Muscle of leg (tissue), 11 donors: ENCODE results near the gene LTC4S. TPM values are rescaled to one million over a fixed set of nuclear protein-coding genes. Genes with fewer than 3 reads are reported as not detected.
A peak's percentile ranks its signal among the peaks of the same experiment; 100 is the strongest.
"Not testable (repeated sequence)": the region's sequence is repeated elsewhere in the genome, so short reads cannot be mapped to it uniquely, and the experiment has no call there.

Source experiments
- DNase-seq: peaks from one replicate; pipeline ENCODE4 v3.0.0; 2013
- H3K27ac ChIP-seq: one replicate; pipeline ENCODE4 v1.5.1; 2013; ENCODE audit warnings: mild to moderate bottlenecking, low read length, control low read depth
- H3K27me3 ChIP-seq: one replicate; pipeline ENCODE4 v1.6.1; 2013; ENCODE audit warnings: low read length; ENCODE audit not compliant: control insufficient read depth, insufficient read depth
- H3K36me3 ChIP-seq: one replicate; pipeline ENCODE4 v1.6.1; 2013; ENCODE audit warnings: low read length; ENCODE audit not compliant: control insufficient read depth, insufficient read depth
- H3K4me1 ChIP-seq: one replicate; pipeline ENCODE4 v1.6.1; 2013; ENCODE audit warnings: low read length; ENCODE audit not compliant: control insufficient read depth, insufficient read depth
- H3K4me3 ChIP-seq: one replicate; pipeline ENCODE4 v1.5.1; 2013; ENCODE audit warnings: low read length, control low read depth
- H3K9me3 ChIP-seq: replicated peaks from 2 replicates; pipeline ENCODE4 v1.6.1; 2013; ENCODE audit warnings: low read depth, low read length; ENCODE audit not compliant: control insufficient read depth
- WGBS: methylation state at CpG from one replicate; pipeline ENCODE4 v1.1.5; 2013; ENCODE audit warnings: missing lambda C conversion rate; ENCODE audit not compliant: insufficient coverage; 5-methylcytosine and 5-hydroxymethylcytosine counted together
- polyA plus RNA-seq, 8 donors: library from polyadenylated mRNA; unstranded; fragments of 120-200 nt; gene quantifications; one replicate each; pipeline versions ENCODE4 v1.2.1 to v1.2.3, GENCODE V29; 2013; ENCODE audit warnings: inconsistent platforms in 1 of 8, low replicate concordance in 1 of 8; ENCODE audit not compliant: insufficient read length in 8 of 8, insufficient read depth in 1 of 8
- total RNA-seq: library from RNA; stranded (reverse); fragments of 120-200 nt; gene quantifications from one replicate; pipeline ENCODE4 v1.2.4, GENCODE V29; 2013

LTC4S gene
- total and polyA plus RNA-seq, 9 donors = 2.3 to 4.6 (median 3.2) TPM

- not testable (repeated sequence) for H3K27me3 ChIP-seq, H3K4me1 ChIP-seq, H3K4me3 ChIP-seq, H3K27ac ChIP-seq, DNase-seq, H3K9me3 ChIP-seq
- WGBS = 100% methylated on average over 7 of the region's 28 CpGs
- peaks cover 79% of the 10 kb centered on the region for H3K36me3 ChIP-seq
These were observed 41.1 kb downstream of the LTC4S start for GRCh38 chr5:179834871-179835270.

GRCh38 chr5:179836225-179837019 is 42.6 kb downstream of the LTC4S start:
- H3K36me3 ChIP-seq = peaks cover 80% of the 10 kb centered on the region
- no peak for DNase-seq
- no peaks in the 10 kb centered on the region for H3K4me1 ChIP-seq
- H3K4me3 ChIP-seq = no peak overlapping the region
- 92% methylated on average over 18 of the region's 19 CpGs for WGBS
- no peaks in the 10 kb centered on the region for H3K9me3 ChIP-seq
- H3K27ac ChIP-seq = peak overlapping the region; percentile 20
- no peaks in the 10 kb centered on the region for H3K27me3 ChIP-seq

GRCh38 chr5:179837076-179838011 is 43.6 kb downstream of the LTC4S start:
- no peak for DNase-seq
- 93% methylated on average over 12 of the region's 15 CpGs for WGBS
- H3K9me3 ChIP-seq = no peaks in the 10 kb centered on the region
- peaks cover 77% of the 10 kb centered on the region for H3K36me3 ChIP-seq
- H3K4me3 ChIP-seq = no peak overlapping the region
- H3K27me3 ChIP-seq = no peaks in the 10 kb centered on the region
- no peaks in the 10 kb centered on the region for H3K4me1 ChIP-seq
- H3K27ac ChIP-seq = no peak overlapping the region

GRCh38 chr5:179839328-179840256 is 45.8 kb downstream of the LTC4S start:
- Histone ChIP-seq H3K4me3 (no peak overlapping the region), H3K9me3 (no peaks in the 10 kb centered on the region), H3K36me3 (peaks cover 71% of the 10 kb centered on the region), H3K27ac (no peak overlapping the region), H3K4me1 (no peaks in the 10 kb centered on the region), H3K27me3 (no peaks in the 10 kb centered on the region)
- DNase-seq = no peak
- 96% methylated on average over 8 of the region's 16 CpGs for WGBS

- 93% methylated on average over 8 of the region's 11 CpGs for WGBS
- Histone ChIP-seq H3K36me3 (peaks cover 71% of the 10 kb centered on the region), H3K4me1 (no peaks in the 10 kb centered on the region), H3K27ac (no peak overlapping the region), H3K4me3 (no peak overlapping the region), H3K9me3 (no peaks in the 10 kb centered on the region), H3K27me3 (no peaks in the 10 kb centered on the region)
- DNase-seq = no peak
These were observed 46.5 kb downstream of the LTC4S start for GRCh38 chr5:179840321-179840720.

GRCh38 chr5:179840766-179841165 is 47.0 kb downstream of the LTC4S start:
- H3K9me3 ChIP-seq = peaks cover 1% of the 10 kb centered on the region
- H3K27ac ChIP-seq = no peak overlapping the region
- no peaks in the 10 kb centered on the region for H3K27me3 ChIP-seq
- peaks cover 74% of the 10 kb centered on the region for H3K36me3 ChIP-seq
- DNase-seq = no peak
- H3K4me3 ChIP-seq = no peak overlapping the region
- 82% methylated on average over 15 of the region's 17 CpGs for WGBS
- no peaks in the 10 kb centered on the region for H3K4me1 ChIP-seq

GRCh38 chr5:179841621-179842020 is 47.8 kb downstream of the LTC4S start:
- no peak overlapping the region for H3K27ac ChIP-seq
- no peak for DNase-seq
- 92% methylated on average over 5 of the region's 9 CpGs for WGBS
- peaks cover 4% of the 10 kb centered on the region for H3K9me3 ChIP-seq
- H3K4me1 ChIP-seq = no peaks in the 10 kb centered on the region
- peaks cover 74% of the 10 kb centered on the region for H3K36me3 ChIP-seq
- H3K27me3 ChIP-seq = no peaks in the 10 kb centered on the region
- H3K4me3 ChIP-seq = no peak overlapping the region

Other genes starting within 250 kb of the LTC4S start
- 30.9 TPM for gene RUFY1, start 243.4 kb upstream of the LTC4S start, total RNA-seq
- 10 to 100 TPM; 33.3 to 41.0 (median 36.4) TPM for gene RUFY1, start 243.4 kb upstream of the LTC4S start, polyA plus RNA-seq
- gene HNRNPH1, start 170.3 kb upstream of the LTC4S start, total RNA-seq = 396 TPM
- 100 to 1,000 TPM; 430 to 829 (median 580) TPM for gene HNRNPH1, start 170.3 kb upstream of the LTC4S start, polyA plus RNA-seq
- gene CBY3, start 113.0 kb upstream of the LTC4S start, total RNA-seq = not detected
- under 1 TPM in 7 of 8 donors, not detected in 1; 0.39 to 0.63 (median 0.61) TPM for gene CBY3, start 113.0 kb upstream of the LTC4S start, polyA plus RNA-seq
- gene CANX, start 95.0 kb upstream of the LTC4S start, total RNA-seq = 202 TPM
- 100 to 1,000 TPM; 176 to 267 (median 213) TPM for gene CANX, start 95.0 kb upstream of the LTC4S start, polyA plus RNA-seq
- 11.3 TPM for gene MAML1, start 61.2 kb upstream of the LTC4S start, total RNA-seq
- 10 to 100 TPM; 21.2 to 35.1 (median 27.2) TPM for gene MAML1, start 61.2 kb upstream of the LTC4S start, polyA plus RNA-seq
- 34.4 TPM for gene MGAT4B, start 12.9 kb downstream of the LTC4S start, total RNA-seq
- gene MGAT4B, start 12.9 kb downstream of the LTC4S start, polyA plus RNA-seq = 10 to 100 TPM; 66.8 to 83.8 (median 73.2) TPM
- 67.7 TPM for gene SQSTM1, start 26.9 kb downstream of the LTC4S start, total RNA-seq
- gene SQSTM1, start 26.9 kb downstream of the LTC4S start, polyA plus RNA-seq = 10 to 100 TPM; 61.2 to 75.9 (median 71.4) TPM
- gene MRNIP, start 64.8 kb downstream of the LTC4S start, total RNA-seq = 20.2 TPM
- gene MRNIP, start 64.8 kb downstream of the LTC4S start, polyA plus RNA-seq = 10 to 100 TPM; 10.7 to 18.4 (median 15.8) TPM
- gene TBC1D9B, start 113.9 kb downstream of the LTC4S start, total RNA-seq = 20.1 TPM
- 10 to 100 TPM; 45.1 to 71.7 (median 57.4) TPM for gene TBC1D9B, start 113.9 kb downstream of the LTC4S start, polyA plus RNA-seq